Lower leg skin (tissue), 3 donors: ENCODE results near the gene HSPB1.

Experiments
- CTCF ChIP-seq, 3 donors: fragments of 450-650 bp; IDR thresholded peaks; one replicate each; pipeline ENCODE4 v1.5.1; 2016; ENCODE audit warnings: antibody characterized with exemption in 3 of 3, mild to moderate bottlenecking in 3 of 3, moderate library complexity in 2 of 3
- POLR2A ChIP-seq, 2 donors: fragments of 450-650 bp; IDR thresholded peaks; one replicate each; pipeline ENCODE4 v1.6.1; 2016 to 2017; ENCODE audit warnings: antibody characterized with exemption in 2 of 2, mild to moderate bottlenecking in 1 of 2, moderate library complexity in 1 of 2

DNA sequence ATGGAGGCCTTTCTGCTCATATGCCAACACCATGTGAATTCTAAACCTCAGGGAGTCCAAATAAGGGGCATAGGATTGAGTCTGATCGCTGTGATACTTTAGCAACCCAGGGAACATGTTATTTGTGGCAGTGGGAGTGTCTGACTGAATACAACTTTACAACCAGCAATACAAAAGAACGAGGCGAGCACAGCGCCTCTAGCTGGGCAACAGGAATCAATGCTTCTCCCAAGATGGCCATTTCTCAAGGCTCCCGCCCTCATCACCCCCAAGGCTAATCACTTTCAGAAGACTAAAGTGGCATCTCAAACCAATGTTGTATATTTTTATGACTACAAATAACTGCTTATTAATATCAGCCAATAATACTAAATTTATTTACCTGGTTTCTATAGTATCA lies 28.2 kb downstream of the HSPB1 start:
- TF ChIP-seq POLR2A (IDR thresholded peaks at IDR 0.05) (no peak), CTCF (IDR thresholded peaks at IDR 0.05) (no peak)
